ENCODE data around the gene MLPH.

- TF ChIP-seq CTCF (conservative IDR thresholded peaks at IDR 0.05): no peak
- no peak for TF ChIP-seq ZFX (IDR thresholded peaks at IDR 0.05)
These were observed 113.3 kb downstream of the MLPH start for GRCh38 chr2:237600205-237600846.

Data from C4-2B (cell line).